NCI-H1694 (cell line): ENCODE results near the gene ODAD3.
"Not testable (repeated sequence)": the region's sequence is repeated elsewhere in the genome, so short reads cannot be mapped to it uniquely, and the experiment has no call there.

Experiments
- DNase-seq: peaks from one replicate; lab custom pipeline; 2025; lab: John Stamatoyannopoulos, UW

ODAD3 gene

DNA sequence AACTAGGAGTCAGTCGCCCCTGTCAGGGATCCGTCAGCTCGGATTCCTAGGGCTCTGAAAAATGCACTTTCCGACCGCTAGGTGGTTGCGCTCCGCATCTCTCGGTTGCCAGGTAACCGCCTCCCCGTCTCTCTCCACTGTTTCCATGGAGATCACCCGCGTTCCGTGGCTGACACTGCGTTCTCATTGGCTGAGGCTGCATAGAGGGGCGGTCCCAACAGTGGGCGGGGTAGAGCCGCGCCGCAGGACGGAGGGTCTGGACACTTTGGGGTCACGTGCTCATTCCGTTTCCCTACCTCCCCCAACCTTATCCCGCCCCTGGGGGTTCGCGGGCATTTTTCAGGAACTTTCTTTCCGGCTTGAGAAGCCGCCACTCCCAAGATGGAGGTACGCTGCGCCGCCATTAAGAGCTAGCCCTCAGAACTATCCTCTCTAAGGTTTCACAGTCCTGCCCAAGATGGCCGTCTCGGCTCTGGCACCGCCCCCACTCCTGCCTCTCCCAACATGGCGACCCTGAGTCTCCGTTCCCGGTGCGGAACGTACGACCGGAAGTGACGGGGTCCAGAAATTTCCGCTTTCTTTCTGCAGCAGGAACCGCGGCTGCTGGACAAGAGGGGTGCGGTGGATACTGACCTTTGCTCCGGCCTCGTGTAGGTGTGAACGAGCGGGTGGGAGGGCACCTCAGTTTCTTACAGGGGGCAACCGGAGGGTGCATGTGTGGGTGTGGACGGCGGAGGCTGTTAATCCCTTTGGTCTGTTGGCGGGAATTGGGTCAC is at the start of gene ODAD3, which contains the start of gene PRKCSH:
TSS of gene ODAD3 (minus strand) at position 65 of the 776 bp plus-strand sequence. CDS start 105 bp downstream, outside the sequence.
TSS of gene PRKCSH (plus strand) at position 579 of the 776 bp plus-strand sequence. CDS start 483 bp downstream, outside the sequence.
- DNase-seq: peak; percentile 98

DNA sequence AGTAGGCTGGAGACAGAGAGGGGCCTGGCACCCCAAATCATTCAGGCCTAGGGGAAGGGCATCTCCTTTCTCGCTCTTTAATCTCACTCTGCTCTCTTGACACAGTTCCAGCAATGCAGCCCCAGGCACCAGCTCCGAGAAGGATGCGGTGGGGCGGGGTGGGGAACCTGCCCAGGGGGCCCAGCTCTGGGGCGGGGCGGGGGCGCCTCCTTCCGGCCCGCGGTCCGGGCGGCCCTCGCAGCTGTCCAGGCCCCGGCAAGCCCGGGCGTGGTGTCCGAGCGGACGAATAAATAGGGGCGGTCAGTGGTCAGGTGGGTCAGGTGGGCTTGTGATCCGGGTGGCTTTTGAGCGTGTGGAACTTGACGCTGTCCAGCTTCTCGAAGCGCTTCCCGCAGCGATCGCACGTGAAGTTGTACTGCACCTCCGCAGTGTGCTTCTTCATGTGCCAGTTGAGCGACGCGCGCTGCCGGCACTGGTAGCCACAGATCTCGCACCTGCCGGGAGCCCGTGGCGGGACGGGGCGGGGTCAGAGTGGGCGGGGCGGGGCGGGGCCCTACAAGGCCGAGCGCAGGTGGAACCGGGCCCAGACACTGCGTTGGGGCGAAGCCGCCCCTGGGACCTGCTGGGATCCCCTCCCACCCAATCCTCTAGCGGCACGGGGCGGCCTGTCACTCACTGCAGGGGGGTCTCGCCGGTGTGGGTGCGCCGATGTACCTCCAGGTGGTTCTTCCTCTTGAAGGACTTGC is 48.6 kb upstream of the ODAD3 start:
- no peak for DNase-seq

DNA sequence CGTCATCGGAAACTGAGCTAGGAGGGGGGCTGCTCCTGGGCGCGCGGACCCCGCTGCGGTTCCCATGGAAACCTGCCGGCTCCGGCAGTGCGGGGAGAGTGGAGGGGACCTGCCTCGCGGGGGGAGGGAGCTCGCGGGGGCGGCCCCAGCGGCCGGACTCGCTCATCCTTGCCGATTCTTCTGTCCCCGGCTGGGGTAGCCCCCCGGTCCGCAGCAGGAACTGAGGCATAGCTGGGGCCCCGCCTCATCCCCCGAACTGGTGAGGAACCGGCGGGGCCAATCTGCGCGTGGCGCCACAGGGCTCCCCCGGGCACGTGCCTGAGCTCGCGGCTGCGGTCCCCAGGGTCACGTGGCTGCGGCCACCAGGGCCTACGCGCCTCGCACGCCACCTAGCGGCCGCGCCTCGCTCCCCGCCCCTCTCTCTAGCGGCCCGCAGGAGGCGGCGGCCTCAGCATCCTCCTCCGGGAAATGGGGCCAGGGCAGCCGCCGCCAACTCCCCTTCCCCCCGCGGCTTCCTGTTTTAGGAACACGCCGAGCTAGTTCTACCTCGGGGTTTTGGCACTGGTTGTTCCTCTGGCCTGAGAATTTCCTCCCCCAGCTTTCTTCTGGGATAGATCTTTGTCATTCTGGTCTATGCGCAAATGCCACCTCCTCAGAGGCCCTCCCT is 47.6 kb upstream of the ODAD3 start:
- DNase-seq: peak; percentile 40

DNA sequence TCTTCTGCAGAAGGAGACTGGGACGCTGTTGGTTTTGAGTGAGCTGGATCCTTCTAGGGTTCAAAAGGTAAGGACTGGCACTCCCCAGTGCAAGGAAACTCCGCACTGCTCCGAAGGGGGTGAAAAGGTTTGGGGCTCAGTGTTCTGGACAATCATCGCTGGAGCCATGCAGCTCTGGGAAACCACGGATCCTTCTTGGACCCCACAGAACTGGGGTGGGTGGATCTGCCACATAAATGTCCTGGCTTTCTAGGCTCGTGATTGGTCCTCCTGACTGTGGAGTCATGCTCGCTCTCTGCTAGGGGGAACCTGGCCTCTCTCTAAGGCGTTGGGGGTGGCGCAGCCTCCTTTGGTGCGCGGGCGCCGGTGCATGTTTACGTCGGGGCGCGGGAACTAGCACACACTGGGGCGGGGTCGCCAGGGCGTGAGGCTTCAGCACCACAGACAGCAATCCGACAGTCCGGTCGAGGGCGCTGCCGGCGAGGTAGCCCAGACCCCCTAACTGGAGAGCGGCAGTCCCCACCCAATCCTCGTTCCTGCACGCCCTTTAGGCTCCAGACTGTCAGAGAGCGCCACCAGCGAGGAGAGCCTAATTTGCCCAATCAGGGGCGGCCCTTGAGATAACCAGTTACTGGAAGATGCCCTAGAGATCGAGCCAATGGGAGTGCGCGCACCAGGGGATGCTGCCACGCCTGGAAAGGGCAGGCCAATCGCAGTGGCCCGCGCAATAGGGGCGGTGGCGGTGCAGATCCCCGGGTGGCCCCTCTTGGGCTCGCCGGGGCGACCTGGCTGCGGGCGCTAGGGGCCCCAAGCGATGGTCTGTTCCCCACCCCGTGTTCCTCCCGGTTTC is 46.8 kb upstream of the ODAD3 start:
- DNase-seq: peak; percentile 95

DNA sequence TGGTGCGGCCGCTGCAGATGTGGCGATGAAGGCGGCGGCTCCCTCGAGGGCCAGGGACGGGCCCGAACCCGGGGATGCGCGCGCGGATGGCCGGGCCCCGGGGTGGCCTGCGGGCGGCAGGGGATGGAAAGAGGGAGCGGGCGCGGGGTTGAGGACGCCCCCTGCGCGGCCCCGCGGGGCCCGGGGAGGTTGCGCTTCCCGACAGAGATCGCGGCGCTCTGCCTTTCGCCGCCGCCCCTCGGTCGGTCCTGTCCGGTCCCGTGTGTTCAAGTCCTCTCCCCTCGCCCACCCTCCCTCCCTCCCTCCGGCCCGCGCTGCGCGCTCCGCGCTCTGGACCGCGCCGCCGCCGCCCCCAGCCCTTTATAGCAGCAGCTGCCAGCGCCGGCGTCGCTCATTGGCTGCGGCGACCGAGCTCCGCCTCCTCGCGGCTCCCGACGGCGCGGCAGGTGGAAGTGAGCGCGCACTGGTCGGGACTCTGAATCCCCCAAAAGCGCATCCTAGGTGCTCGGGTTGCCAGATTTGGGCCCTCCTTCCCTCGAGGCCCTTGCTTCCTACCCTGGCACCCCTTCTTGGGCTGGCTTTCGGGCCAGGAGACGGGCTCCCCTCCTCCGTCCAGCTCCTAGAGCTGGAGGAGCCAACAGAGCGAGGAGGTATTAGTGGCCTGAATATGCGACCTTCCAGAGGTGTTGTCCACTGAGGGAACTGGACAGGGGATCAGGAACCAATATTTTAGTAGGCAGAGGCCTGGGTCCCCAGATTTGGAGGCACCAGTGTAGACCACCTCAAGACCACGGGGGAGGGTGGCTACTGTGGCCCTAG is 46.0 kb upstream of the ODAD3 start, which contains the start of gene ELAVL3:
TSS of gene ELAVL3 (minus strand) at position 332 of the 819 bp plus-strand sequence. CDS start 438 bp downstream, outside the sequence.
- DNase-seq: no peak

DNA sequence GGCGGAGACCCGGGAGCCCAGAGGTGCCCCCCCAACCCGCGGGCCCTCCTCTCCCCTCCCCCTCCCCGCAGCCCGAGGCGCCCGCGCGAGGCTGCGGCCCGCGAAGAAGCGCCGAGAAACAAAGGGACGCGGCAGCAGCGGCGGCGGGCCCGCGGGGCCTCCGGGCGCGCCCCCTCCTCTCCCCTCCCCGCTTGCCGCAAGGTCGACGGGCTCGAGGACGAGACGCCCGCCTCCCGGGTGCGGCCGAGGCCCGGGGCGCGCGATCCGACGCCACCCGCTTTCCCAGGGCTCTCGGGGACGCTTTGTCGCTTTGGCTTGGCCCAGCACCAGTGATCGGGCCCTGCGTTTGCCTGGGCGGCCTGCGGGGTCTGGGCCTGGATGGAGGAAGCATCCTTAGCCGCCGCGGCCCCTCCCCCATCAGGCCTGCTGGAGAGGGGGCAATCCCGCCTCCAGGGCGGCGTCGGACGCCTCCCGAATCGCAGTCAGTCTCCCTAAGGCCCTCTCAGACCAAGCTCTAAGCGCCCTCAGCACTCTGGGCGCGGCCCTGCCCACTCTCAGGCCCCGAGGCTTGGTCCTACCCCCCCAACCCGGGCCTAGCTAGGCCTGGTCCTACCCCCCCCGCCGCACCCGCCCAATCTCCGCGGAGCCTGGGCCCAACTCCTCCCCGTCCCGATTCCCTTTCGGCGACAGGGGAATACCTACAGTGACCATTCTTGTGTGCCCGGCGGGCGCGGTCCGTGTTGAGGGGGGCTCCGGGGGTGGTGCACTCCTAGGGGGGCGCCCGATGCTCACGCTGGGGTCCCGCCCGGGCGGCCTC is 45.2 kb upstream of the ODAD3 start:
- DNase-seq: peak; percentile 2

DNA sequence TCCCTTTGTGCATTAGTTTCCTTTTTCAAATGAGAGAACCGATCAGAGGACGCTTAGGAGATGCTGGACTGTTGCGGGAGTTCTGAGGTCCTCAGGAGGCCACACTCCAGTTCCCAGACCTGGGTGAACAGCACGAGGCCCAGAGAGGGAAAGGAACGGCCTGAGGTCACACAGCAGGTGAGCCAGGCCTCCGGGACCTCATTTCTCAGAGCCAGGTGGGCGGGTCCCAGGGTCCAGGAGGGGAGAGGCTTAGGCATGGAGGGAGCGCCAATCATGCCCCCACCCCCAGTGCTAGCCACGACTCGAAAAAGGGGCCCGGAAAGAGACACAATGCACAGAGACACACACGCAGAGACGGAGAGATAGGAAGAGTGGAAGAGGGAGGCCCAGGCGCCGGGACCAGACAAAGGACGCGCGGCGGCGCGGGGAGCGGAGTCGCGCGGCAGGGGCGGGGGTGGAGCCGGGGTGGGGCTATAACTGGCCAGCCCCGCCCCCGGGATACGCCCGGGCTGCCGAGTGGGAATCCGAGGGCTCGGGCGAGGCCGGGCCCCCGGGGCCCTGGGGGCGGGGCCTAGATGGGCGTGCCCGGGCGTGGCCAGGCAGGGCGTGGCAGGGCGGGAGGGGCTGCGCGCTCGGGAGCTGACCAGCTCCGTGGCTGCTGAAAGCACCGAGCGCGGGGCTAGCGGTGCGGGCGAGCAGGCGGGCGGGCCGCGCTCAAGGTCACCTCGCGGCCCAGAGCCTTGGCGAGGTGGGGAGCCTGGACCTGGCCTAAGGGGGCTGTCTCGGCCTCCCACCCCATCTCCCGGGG is 44.4 kb upstream of the ODAD3 start:
- DNase-seq: no peak

DNA sequence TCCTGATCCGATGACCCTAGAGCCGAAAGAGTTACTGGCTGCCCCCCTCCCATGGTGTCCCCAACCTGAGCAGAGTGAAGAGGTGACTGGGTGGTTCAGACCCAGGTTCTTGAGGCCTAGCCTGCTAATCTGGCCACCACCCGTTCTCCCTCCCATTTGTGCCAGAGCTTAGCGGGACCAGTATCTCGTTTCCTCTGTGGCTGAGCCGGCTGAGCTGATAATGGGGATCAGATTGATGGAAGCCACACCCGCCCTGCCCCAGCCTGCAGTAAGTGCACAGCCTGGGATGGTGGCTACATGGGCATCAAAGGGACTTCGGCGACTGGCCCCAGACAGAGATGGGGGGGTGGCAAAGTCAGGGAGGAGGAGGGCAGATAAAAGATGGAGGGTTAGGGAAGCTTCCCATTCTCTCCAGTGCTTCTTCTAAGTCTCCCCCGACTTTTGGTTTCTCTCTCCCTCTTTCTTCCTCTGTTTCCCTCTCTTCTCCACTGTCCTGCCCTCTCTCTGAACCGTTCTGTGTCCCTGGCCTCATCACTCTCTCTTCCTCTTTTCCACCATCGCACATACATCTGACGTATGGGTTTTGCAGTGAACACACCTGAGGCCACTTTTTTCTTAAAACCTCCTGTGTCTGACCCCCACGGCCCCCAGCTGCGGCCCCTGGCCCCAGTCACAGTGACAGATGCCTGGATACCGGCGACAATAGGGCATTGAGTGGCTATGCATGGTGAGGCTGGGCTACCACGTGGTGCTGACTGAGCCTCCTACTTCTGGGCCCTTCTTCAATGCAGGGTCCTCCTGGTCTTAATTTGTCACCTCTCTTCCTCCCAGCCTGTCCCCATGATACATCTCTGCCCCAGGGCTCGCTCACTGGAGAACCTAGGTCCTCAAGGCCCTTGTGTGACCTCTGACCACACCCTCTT is 43.5 kb upstream of the ODAD3 start:
- DNase-seq: no peak

- DNase-seq: no peak
Observed at GRCh38 chr19:11475861-11476260, 40.9 kb upstream of the ODAD3 start.

DNA sequence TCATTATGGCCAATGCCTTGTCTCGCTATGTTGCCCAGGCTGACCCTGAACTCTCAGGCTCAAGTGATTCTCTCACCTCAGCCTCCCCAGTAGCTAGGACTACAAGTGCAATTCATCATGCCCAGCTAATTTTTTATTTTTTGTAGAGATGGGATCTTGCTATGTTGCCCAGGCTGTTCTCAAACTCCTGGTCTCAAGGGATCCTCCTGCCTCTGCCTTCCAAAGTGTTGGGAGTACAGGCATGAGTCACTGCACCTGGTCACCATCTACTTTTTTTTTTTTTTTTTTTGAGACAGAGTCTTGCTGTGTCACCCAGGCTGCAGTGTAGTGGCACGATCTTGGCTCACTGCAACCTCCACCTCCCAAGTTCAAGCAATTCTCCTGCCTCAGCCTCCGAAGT is 40.4 kb upstream of the ODAD3 start:
- DNase-seq: not testable (repeated sequence)

- DNase-seq: no peak
Observed at GRCh38 chr19:11473725-11474124, 38.8 kb upstream of the ODAD3 start.

DNA sequence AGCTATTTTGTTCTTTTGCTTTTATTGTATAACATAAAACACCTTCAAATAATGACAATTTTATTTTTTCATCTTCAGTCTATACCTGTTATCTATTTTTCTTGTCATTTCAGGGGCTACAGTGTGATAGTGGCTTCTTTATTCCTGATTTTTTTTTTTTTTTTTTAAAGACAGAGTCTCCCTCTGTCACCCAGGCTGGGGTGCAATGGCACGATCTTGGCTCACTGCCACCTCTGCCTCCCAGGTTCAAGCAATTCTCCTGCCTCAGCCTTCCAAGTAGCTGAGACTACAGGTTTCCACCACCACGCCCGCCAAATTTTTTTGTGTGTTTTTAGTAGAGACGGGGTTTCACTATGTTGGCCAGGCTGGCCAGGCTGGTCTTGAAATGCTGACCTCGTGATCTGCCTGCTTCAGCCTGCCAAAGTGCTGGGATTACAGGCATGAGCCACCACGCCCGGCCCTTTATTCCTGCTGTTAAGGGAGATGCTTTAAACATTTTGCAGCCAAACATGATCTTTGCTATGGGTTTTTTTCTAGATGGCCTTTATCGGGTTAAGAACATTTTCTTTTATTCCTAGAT is 33.4 kb upstream of the ODAD3 start:
- not testable (repeated sequence) for DNase-seq

DNA sequence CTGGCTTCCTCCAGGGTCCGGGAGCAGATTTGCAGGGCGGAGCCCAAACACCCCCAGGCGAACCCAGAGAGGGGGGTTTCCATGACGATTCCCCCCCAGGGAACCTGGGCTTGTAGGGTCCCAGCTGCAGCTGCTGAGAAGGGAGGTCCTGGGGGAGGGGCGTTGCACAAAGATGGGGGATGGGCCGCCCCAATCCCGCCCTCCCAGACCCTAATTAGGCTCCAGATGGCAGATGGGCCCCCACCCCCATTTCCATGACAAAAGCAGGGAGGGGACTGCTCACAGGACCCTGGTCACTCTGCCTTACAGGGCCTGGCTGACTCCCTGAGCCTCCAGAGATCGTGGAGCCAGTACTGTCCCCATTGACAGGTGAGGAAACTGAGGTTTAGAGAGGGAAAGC is 30.7 kb upstream of the ODAD3 start:
- no peak for DNase-seq

DNA sequence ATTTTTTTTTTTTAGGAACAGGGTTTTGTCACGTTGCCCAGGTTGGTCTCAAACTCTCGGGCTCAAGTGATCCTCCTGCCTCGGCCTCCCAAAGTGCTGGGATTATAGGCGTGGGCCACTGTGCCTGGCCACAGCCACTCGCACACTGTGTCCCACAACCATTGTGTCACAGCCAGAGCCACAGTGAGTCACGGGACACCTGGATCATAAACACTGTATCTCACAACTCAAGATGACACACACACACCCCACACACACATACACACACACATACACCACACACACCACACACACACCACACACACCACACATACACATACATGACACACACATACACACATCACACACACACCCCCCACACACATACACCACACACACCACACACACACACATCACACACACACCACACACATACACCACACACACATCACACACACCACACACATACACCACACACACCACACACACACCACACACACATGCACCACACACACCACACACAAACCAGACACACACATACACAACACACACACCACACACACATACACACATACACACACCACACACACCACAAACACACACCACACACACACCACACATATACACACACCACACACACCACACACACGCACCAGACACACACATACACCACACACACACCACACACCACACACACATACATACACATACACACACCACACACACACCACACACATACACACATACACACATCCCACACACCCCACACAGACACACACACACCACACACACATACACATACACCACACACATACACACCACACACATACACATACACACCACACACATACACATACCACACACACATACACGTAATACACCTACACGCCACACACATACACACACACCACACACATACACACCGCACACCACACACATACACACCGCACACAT is 29.7 kb upstream of the ODAD3 start:
- DNase-seq: no peak

GRCh38 chr19:11463391-11463790 is 28.5 kb upstream of the ODAD3 start:
- no peak for DNase-seq

DNA sequence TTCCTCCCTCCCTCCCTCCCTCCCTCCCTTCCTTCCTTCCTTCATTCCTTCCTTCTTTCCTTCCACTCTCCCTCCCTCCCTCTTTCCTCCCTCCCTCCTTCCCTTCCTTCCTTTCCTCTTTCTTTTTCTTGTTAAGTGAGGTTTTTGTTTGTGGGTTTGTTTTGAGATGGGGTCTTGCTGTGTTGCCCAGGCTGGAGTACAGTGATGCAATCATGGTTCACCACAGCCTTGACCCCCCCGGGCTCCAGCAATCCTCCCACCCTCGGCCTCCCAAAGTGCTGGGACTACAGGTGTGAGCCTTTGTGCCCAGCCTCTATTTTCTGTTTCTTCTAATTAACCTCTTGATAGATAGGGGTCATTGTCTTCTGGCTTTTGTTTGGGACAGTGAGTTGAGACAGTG is 26.5 kb upstream of the ODAD3 start:
- no peak for DNase-seq
